ENCODE measurements around the gene TMEM169. TPM values are rescaled to one million over a fixed set of nuclear protein-coding genes. Genes with fewer than 3 reads are reported as not detected.

Gene TMEM169
- total RNA-seq, 1 donor = 0.36 TPM

- DNase-seq (ENCODE audit: low read depth) = peak; percentile 16
- no peak overlapping the region for H3K4me3 ChIP-seq (ENCODE audit: low read depth, low read length)
- TF ChIP-seq, protein P1, sequence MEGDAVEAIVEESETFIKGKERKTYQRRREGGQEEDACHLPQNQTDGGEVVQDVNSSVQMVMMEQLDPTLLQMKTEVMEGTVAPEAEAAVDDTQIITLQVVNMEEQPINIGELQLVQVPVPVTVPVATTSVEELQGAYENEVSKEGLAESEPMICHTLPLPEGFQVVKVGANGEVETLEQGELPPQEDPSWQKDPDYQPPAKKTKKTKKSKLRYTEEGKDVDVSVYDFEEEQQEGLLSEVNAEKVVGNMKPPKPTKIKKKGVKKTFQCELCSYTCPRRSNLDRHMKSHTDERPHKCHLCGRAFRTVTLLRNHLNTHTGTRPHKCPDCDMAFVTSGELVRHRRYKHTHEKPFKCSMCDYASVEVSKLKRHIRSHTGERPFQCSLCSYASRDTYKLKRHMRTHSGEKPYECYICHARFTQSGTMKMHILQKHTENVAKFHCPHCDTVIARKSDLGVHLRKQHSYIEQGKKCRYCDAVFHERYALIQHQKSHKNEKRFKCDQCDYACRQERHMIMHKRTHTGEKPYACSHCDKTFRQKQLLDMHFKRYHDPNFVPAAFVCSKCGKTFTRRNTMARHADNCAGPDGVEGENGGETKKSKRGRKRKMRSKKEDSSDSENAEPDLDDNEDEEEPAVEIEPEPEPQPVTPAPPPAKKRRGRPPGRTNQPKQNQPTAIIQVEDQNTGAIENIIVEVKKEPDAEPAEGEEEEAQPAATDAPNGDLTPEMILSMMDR (IDR thresholded peaks at IDR 0.05; ENCODE audit: insufficient read depth, low read length) = no peak
Observed at GRCh38 chr2:216151313-216152025, 69.8 kb downstream of the TMEM169 start.

Other genes with a start within 250 kb of the TMEM169 start
- 2.2 and 2.8 TPM in 2 replicates for gene MREG, start 68.4 kb upstream of the TMEM169 start, total RNA-seq (ENCODE audit: low replicate concordance)
- gene PECR, start 110 bp upstream of the TMEM169 start, total RNA-seq (ENCODE audit: low replicate concordance) = 4.8 and 7.0 TPM in 2 replicates
- 212 and 271 TPM in 2 replicates for gene XRCC5, start 27.4 kb downstream of the TMEM169 start, total RNA-seq (ENCODE audit: low replicate concordance)

Measured in fibroblast of the aortic adventitia (primary cell).